GM12874 (cell line): ENCODE data around the gene PROSER2.

ENCODE experiments used
- CTCF ChIP-seq: IDR thresholded peaks from 2 replicates; pipeline ENCODE4 v1.5.1; 2011; ENCODE audit warnings: low read depth, mild to moderate bottlenecking, control low read depth, low read length, moderate library complexity; ENCODE audit not compliant: insufficient read depth

Gene PROSER2

GRCh38 chr10:11913079-11913641, 90.0 kb downstream of the PROSER2 start:
- no peak for TF ChIP-seq CTCF

GRCh38 chr10:11918384-11918783, 95.2 kb downstream of the PROSER2 start:
- no peak for TF ChIP-seq CTCF

GRCh38 chr10:11919271-11919670, 96.1 kb downstream of the PROSER2 start:
- TF ChIP-seq CTCF: no peak
